HCT116 (cell line): ENCODE measurements around the gene FGF11. TPM values are rescaled to one million over a fixed set of nuclear protein-coding genes. Genes with fewer than 3 reads are reported as not detected.

Source experiments
- ATAC-seq: fragments of 200-7000 bp; cut with Tn5 transposase; 2 replicates; pipeline ENCODE4 v1.9.1; 2020; ENCODE audit warnings: mild to moderate bottlenecking, moderate library complexity
- BruUV-seq: library from RNA; stranded (reverse); fragments of 400-500 nt; replicated peaks from 2 replicates; lab custom pipeline; 2021; lab: Mats Ljungman, UMichigan
- CTCF ChIA-PET: fragments of 300-600 bp; sonication (Branson Sonifier 250); formaldehyde crosslinking; loops from one replicate; lab custom pipeline; 2021; ENCODE audit warnings: antibody characterized with exemption; lab: Charles Lee
- POLR2A ChIA-PET: fragments of 300-600, 350-600 bp; sonication (Branson Sonifier 250); formaldehyde crosslinking; loops from one replicate; lab custom pipeline; 2021; ENCODE audit warnings: antibody characterized with exemption; lab: Charles Lee
- RAD21 ChIA-PET, 2 experiments: fragments of 300-600 bp; sonication (Branson Sonifier 250); formaldehyde crosslinking; loops; one replicate each; lab custom pipeline; 2023; ENCODE audit warnings: low total read pairs in 2 of 2; ENCODE audit not compliant: uncharacterized antibody in 2 of 2, unreplicated experiment in 2 of 2, low non-redundant PET in 1 of 2; lab: Charles Lee
- DNase-seq: peaks from one replicate; pipeline ENCODE4 v3.0.0-alpha.2; 2010; ENCODE audit warnings: low read depth, low spot score
- H2AFZ ChIP-seq: fragments of 200-600 bp; shearing (Covaris generic), sonication (generic); 2 replicates; pipeline ENCODE4 v1.6.1; 2017; ENCODE audit warnings: low read depth, mixed run types, mixed read lengths, antibody characterized with exemption, low read length; ENCODE audit not compliant: poor library complexity, severe bottlenecking
- H3K27ac ChIP-seq: 2 replicates; pipeline ENCODE4 v1.5.1; 2012; ENCODE audit warnings: low read depth, low read length
- H3K27me3 ChIP-seq: fragments of 200-600 bp; sonication (generic); 2 replicates; pipeline ENCODE4 v1.6.1; 2016; ENCODE audit warnings: mixed run types, low read length, mixed read lengths; ENCODE audit not compliant: insufficient read depth
- H3K36me3 ChIP-seq, 2 experiments: fragments of 200-500 bp in 1 of 2; fragments of 200-600 bp in 1 of 2; sonication (Bioruptor generic) in 1 of 2; sonication (generic) in 1 of 2; 2 replicates each; pipeline versions ENCODE4 v1.5.1 to v1.6.1; 2014 to 2016; ENCODE audit warnings: low read length in 2 of 2, inconsistent platforms in 1 of 2, mixed read lengths in 1 of 2, mixed run types in 1 of 2; ENCODE audit not compliant: insufficient read depth in 2 of 2, control insufficient read depth in 1 of 2
- H3K4me1 ChIP-seq, 2 experiments: fragments of 200-600 bp in 1 of 2; sonication (generic) in 1 of 2; 2 replicates each; pipeline versions ENCODE4 v1.5.1 to v1.6.1; 2012 to 2017; ENCODE audit warnings: low read length in 2 of 2, inconsistent platforms in 1 of 2, mild to moderate bottlenecking in 1 of 2, mixed read lengths in 1 of 2, mixed run types in 1 of 2, moderate library complexity in 1 of 2; ENCODE audit not compliant: insufficient read depth in 2 of 2, control insufficient read depth in 1 of 2
- H3K4me2 ChIP-seq: fragments of 200-600 bp; sonication (generic); 2 replicates; pipeline ENCODE4 v1.6.1; 2017; ENCODE audit warnings: mixed run types, low read length, mixed read lengths
- H3K4me3 ChIP-seq, 2 experiments: fragments of 200-600 bp in 1 of 2; sonication (generic) in 1 of 2; replicated peaks in 1 of 2; 2 replicates each; pipeline ENCODE4 v1.5.1; 2011 to 2016; ENCODE audit warnings: low read length in 2 of 2, control low read depth in 1 of 2, low read depth in 1 of 2, mild to moderate bottlenecking in 1 of 2, mixed read lengths in 1 of 2, mixed run types in 1 of 2
- H3K79me2 ChIP-seq: fragments of 200-600 bp; sonication (generic); 2 replicates; pipeline ENCODE4 v1.6.1; 2017; ENCODE audit warnings: mild to moderate bottlenecking, mixed run types, low read length, moderate library complexity, mixed read lengths; ENCODE audit not compliant: insufficient read depth
- H3K9ac ChIP-seq: fragments of 200-600 bp; sonication (generic); 2 replicates; pipeline ENCODE4 v1.6.1; 2016; ENCODE audit warnings: low read length, mixed read lengths
- H3K9me2 ChIP-seq: fragments of 200-600 bp; sonication (generic), shearing (Covaris generic); 2 replicates; pipeline ENCODE4 v1.6.1; 2017; ENCODE audit warnings: mixed run types, mild to moderate bottlenecking, moderate library complexity; ENCODE audit not compliant: insufficient read depth
- H3K9me3 ChIP-seq, 2 experiments: fragments of 200-500 bp in 1 of 2; fragments of 200-600 bp in 1 of 2; sonication (Bioruptor generic) in 1 of 2; sonication (generic) in 1 of 2; 2 replicates each; pipeline ENCODE4 v1.6.1; 2014 to 2017; ENCODE audit warnings: low read length in 2 of 2, mixed read lengths in 2 of 2, inconsistent platforms in 1 of 2, low read depth in 1 of 2, mild to moderate bottlenecking in 1 of 2, mixed run types in 1 of 2, moderate library complexity in 1 of 2; ENCODE audit not compliant: control insufficient read depth in 1 of 2, insufficient read depth in 1 of 2
- H4K20me1 ChIP-seq: fragments of 200-600 bp; sonication (generic), shearing (Covaris generic); 2 replicates; pipeline ENCODE4 v1.6.1; 2017; ENCODE audit warnings: mixed run types, mild to moderate bottlenecking, moderate library complexity; ENCODE audit not compliant: insufficient read depth
- EGR1 ChIP-seq: IDR thresholded peaks from 2 replicates; pipeline ENCODE4 v1.6.1; 2012; ENCODE audit warnings: low read depth
- ELF1 ChIP-seq: IDR thresholded peaks from 2 replicates; pipeline ENCODE4 v1.6.1; 2012; ENCODE audit warnings: low read depth, borderline replicate concordance
- JUND ChIP-seq: IDR thresholded peaks from 2 replicates; pipeline ENCODE4 v1.6.1; 2012
- POLR2A ChIP-seq: IDR thresholded peaks from 2 replicates; pipeline ENCODE4 v1.7.0; 2011; ENCODE audit warnings: borderline replicate concordance; ENCODE audit not compliant: insufficient read depth, insufficient read length; ENCODE audit errors: extremely low read depth
- RAD21 ChIP-seq: IDR thresholded peaks from 2 replicates; pipeline ENCODE4 v1.6.1; 2012; ENCODE audit warnings: low read depth, mild to moderate bottlenecking
- SP1 ChIP-seq: IDR thresholded peaks from 2 replicates; pipeline ENCODE4 v1.6.1; 2012; ENCODE audit warnings: low read depth
- TCF7L2 ChIP-seq: IDR thresholded peaks from 2 replicates; pipeline ENCODE4 v1.7.0; 2011; ENCODE audit warnings: borderline replicate concordance, inconsistent platforms; ENCODE audit not compliant: insufficient read depth, insufficient read length; ENCODE audit errors: extremely low read depth
- YY1 ChIP-seq: IDR thresholded peaks from 2 replicates; pipeline ENCODE4 v1.6.1; 2011; ENCODE audit warnings: low read length, low read depth, moderate library complexity, mild to moderate bottlenecking; ENCODE audit not compliant: insufficient replicate concordance; ENCODE audit errors: extremely low read depth
- intact Hi-C: fragments of 100-400 bp; cut with micrococcal nuclease; formaldehyde crosslinking; loops from 2 replicates; pipeline ENCODE4 v1.10.0; 2022
- total RNA-seq: library from RNA; stranded (reverse); gene quantifications from one replicate; pipeline ENCODE4 v1.2.1, GENCODE V29; 2021; ENCODE audit not compliant: unreplicated experiment
- TF ChIP-seq, protein P1 (sequence below): IDR thresholded peaks from 2 replicates; pipeline ENCODE4 v1.6.1; 2012; ENCODE audit warnings: low read depth

The FGF11 gene
- total RNA-seq, 1 experiment from 2014 or later = 6.1 TPM

DNA sequence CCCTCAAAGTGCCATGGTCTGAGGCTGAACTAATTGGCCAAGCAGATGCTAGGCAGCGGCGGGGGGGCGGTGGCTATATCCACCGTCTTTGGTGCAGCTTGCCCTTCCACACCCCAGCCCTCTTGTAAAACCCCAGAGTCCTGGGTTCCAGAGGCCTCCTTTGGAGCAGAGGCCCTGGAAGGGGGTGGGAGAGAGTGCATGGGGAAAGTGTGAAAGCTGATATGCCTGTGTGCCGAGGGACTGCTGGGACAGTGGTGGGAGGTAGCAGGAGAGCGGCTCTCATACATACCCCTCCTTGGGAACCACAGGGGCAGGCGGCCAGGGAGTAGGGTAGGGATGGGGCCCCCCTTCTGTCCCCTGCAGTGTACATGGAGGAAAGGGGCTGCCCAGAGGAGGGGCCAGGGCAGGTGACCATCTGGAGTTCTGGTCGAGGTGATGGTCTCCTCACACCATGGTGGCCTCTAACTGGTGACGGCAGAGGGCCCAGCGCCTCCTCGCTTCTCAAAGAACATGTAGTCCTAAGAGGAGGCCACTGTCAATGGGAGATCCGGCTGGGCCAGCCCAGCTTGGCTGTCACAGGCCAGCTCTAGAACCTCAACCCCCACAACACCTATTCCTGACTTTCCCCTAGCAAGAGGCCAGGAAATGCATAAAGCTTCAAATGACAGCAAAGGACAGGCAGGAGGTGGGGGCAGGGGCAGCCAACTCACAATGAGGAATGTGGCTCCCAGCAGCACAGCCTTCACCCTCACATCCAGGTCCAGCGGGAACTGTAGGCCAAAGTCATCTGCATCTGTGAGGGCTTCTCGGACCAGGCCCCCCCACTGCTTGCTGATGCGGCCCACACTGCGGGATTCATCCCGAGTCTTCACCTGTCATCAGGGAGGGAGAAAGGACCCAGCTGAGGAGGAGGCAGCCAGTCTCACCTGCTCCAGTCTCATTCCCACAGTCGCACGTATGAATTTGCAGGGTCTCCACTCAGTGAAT is 49.1 kb upstream of the FGF11 start:
- intact Hi-C loops = loop anchor here (5.0 kb wide), 1 partner anchor 33 kb away; the partner anchor contains the start of gene TMEM95
- ChIA-PET POLR2A (interaction anchor here (1.2 kb wide), 1 partner anchor 11 kb away, joined by 3 read pairs; no protein-coding TSS in a partner anchor), RAD21 (no interaction called here)
- H3K36me3 ChIP-seq = peaks cover 10 to 18% of the 10 kb centered on the region in 2 experiments; a peak in 3 of 4 replicates
- no TSS peak for BruUV-seq
- H3K27me3 ChIP-seq = no peaks in the 10 kb centered on the region
- H3K9me2 ChIP-seq = no peaks in the 10 kb centered on the region
- H3K4me1 ChIP-seq = peaks cover 6 to 17% of the 10 kb centered on the region in 2 experiments; a peak in 3 of 4 replicates
- H3K9ac ChIP-seq = no peak overlapping the region
- no peaks in the 10 kb centered on the region for H3K9me3 ChIP-seq
- H3K4me3 ChIP-seq = no peak overlapping the region
- H2AFZ ChIP-seq = no peak overlapping the region
- H4K20me1 ChIP-seq = no peaks in the 10 kb centered on the region
- no peak for ATAC-seq
- TF ChIP-seq YY1 (no peak), JUND (no peak), RAD21 (no peak), ELF1 (no peak)
- TF ChIP-seq, all 23 proteins: peak for 0
- CTCF ChIA-PET = no interaction called here
- Histone ChIP-seq H3K79me2 (0 out of 2 replicates have a peak, but pooled peaks cover 7% of the 10 kb centered on the region), H3K4me2 (no peak overlapping the region), H3K27ac (no peak overlapping the region)
- no peak for DNase-seq

DNA sequence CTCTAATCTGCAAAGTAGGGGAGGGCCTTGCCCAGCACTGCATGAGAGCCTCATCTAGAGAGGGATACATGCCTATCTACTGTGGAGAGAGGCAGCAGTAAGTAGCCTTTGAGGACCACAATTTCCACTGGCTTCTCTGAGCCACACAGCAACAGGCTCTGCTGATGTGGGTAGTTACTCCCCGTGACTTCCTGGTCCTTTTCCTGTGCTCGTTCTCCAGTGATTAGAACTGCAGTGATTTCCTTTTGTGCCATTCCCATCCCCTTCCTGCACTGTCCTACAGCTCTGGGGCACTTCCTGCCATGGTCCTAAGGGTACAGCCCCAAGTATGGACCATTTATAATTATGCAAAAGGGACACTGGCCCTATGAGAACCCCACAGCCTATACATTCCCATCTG is 48.0 kb upstream of the FGF11 start:
- no peak for TF ChIP-seq POLR2A
- TF ChIP-seq SP1 = no peak
- TF ChIP-seq TCF7L2 = no peak
- no peak for TF ChIP-seq EGR1
- TF ChIP-seq, protein P1, sequence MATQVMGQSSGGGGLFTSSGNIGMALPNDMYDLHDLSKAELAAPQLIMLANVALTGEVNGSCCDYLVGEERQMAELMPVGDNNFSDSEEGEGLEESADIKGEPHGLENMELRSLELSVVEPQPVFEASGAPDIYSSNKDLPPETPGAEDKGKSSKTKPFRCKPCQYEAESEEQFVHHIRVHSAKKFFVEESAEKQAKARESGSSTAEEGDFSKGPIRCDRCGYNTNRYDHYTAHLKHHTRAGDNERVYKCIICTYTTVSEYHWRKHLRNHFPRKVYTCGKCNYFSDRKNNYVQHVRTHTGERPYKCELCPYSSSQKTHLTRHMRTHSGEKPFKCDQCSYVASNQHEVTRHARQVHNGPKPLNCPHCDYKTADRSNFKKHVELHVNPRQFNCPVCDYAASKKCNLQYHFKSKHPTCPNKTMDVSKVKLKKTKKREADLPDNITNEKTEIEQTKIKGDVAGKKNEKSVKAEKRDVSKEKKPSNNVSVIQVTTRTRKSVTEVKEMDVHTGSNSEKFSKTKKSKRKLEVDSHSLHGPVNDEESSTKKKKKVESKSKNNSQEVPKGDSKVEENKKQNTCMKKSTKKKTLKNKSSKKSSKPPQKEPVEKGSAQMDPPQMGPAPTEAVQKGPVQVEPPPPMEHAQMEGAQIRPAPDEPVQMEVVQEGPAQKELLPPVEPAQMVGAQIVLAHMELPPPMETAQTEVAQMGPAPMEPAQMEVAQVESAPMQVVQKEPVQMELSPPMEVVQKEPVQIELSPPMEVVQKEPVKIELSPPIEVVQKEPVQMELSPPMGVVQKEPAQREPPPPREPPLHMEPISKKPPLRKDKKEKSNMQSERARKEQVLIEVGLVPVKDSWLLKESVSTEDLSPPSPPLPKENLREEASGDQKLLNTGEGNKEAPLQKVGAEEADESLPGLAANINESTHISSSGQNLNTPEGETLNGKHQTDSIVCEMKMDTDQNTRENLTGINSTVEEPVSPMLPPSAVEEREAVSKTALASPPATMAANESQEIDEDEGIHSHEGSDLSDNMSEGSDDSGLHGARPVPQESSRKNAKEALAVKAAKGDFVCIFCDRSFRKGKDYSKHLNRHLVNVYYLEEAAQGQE = no peak
- no peak for TF ChIP-seq JUND
- Histone ChIP-seq H3K36me3 (peaks cover 10 to 18% of the 10 kb centered on the region in 2 experiments; a peak in 3 of 4 replicates), H3K4me2 (no peak overlapping the region), H3K9me3 (no peaks in the 10 kb centered on the region), H3K79me2 (0 out of 2 replicates have a peak, but pooled peaks cover 7% of the 10 kb centered on the region), H3K9ac (no peak overlapping the region), H3K27me3 (no peaks in the 10 kb centered on the region), H3K9me2 (no peaks in the 10 kb centered on the region), H4K20me1 (no peaks in the 10 kb centered on the region), H3K4me3 (no peak overlapping the region), H3K27ac (no peak overlapping the region), H3K4me1 (peaks cover 7 to 22% of the 10 kb centered on the region in 2 experiments; a peak in 3 of 4 replicates), H2AFZ (no peak overlapping the region)
- intact Hi-C loops = loop anchor here (5.0 kb wide), 1 partner anchor 34 kb away; the partner anchor contains the start of gene TMEM95
- ChIA-PET POLR2A (no interaction called here), RAD21 (no interaction called here), CTCF (no interaction called here)
- no TSS peak for BruUV-seq
- DNase-seq = no peak
- ATAC-seq = no peak
